DMS153 (cell line): ENCODE results near the gene SLC38A6.
A peak's percentile ranks its signal among the peaks of the same experiment; 100 is the strongest.

Source experiments
- DNase-seq: peaks from one replicate; lab custom pipeline; 2025; lab: John Stamatoyannopoulos, UW

Gene SLC38A6

DNA sequence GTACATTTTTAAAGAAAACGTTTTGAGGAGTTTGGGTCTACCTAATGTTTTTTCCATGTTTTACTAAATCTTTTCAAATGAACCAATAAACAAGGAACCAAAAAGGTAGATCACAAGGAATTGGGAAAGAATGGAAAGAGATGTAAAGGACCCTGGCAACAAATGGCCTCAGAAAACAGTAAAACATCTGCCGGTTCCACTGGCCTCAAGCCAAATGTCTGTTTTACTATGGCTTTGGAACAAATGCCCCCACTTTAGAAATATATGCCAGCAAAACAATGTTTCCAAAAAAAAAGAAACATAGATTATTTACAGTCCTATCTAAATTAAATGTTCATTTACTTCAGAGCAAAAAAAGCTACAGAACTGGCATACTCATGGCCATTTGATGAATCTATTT, 3.2 kb upstream of the SLC38A6 start:
- no peak for DNase-seq

DNA sequence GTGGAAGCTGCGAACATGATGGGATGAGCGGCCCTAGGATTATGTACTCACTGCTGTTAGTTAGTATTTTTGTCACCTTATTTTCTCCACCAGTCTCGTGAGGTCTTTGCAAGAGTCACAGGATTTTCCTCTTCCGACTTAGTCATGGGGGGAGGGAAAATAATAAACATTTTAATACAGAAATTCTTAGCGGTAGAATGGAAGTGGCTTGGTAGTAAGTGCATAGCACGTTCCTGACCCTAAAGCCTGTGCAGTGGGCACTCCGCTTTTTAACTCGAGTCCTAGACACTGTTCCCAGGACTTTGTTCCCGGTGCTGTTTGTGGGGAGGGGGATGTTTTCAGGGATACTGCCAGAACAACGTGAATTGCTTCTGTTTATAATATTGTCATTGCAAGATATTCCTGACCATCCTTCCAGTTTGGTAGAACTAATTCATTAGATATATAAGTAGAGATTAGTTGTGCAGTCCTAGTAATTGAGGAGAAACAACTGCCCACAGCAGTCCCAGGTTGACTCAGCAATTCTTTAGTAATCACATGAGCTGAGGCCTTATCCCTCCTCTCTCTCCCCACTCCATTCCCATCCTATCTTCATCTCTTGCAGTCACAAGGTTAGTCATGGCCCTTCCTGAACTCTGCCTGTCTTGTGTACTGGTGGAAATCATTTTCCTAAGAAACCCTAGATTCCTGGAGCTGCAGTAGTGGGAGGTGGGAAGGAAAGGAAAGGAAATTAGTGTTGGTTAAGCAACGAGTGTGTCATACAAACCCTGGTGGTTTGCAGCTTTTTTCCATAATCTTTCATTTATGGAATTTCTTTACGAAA, 799 bp downstream of the SLC38A6 start:
- no peak for DNase-seq

DNA sequence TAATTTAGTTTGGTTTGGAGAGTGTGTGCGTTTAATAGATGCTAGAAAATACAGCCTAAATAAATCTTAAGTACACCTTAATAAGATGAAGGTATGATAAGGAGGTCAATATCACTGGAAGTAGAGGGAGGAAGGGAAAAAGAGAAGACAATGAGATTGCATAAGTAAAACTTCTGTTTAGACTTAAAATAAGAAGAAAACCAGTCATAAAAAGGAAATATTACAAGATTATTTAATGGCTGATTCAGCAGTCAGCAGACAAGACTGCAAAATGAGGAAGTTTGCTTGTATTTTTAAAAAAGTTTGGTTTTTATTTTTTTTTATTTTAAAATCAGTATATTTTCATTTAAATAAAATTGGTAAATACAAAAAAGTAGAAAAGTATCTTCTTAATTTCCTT, 3.2 kb downstream of the SLC38A6 start:
- DNase-seq, result no peak

DNA sequence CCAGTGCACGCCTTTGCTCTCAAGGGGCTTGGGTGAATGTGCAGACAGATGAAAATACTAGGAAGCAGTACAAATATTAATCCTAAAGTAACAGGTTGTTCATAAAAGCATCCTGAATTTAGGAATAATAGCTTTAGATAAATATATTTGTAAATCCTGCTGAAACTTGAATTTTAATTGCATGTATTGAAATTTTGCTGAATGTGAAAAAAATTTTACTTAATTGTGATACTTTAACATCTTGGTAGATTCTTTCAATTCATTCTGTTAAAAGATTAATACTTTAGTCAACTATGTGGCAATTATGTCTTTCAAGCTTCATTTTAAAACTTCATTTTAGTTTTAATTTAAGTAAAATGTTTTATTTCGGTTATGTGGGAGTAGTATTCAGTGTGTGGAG, 5.5 kb downstream of the SLC38A6 start:
- DNase-seq, result no peak

DNA sequence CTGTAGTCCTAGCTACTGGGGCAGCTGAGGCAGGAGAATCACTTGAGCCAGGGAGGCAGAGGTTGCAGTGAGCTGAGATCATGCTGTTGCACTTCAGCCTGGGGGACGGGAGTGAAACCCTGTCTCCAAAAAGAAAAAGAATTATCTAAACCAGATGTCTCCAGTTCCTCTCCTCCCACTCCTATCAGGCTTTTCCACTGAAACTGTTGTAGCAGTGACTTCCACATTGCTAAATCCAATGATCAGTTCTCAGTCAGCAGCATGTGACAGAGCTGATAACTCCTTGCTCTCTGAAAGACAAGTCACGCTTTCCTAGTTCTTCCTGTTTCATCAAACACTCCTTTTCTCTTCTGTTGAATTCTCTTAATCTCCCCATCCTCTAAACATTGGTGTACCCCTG, 8.6 kb downstream of the SLC38A6 start:
- DNase-seq, result no peak

GRCh38 chr14:60998617-60999016, 17.6 kb downstream of the SLC38A6 start:
- DNase-seq, result no peak

DNA sequence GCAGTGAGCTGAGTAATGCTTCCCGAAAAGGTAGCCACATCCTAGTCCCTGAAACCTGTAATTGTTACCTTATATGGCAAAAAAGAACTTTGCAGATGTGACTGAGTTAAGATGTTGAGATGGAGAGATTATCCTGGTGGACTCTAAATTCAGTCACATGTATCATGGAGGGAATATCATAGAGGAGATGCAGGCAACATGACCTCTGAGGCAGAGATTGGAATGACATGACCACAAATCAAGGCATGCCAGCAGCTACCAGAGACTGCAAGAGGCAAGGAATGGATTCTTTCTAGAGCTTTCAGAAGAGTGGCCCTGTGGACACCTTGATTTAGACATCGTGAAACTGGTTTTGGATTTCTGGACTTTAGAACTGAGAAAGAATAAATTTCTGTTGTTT, 18.5 kb downstream of the SLC38A6 start:
- DNase-seq, result no peak

DNA sequence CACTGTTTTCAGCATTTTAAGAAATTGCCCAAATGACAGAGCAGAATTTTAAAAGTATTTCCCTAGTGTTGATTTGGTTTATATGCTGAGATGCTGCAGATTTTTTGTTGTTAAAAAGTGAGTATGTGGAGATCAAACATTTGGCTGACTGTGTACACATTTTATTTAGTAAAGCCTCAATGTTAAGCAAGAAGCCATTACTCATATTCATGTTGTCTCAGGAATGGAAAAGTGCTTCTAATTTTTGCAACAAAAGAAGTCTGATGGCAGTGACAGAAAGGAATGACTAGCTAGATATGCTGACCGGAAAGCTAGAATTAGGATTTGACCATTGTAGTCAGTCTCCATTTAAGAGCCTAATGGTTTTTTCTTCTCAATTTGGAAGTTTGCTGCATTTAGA, 22.5 kb downstream of the SLC38A6 start:
- no peak for DNase-seq

GRCh38 chr14:61019537-61019936, 38.5 kb downstream of the SLC38A6 start:
- no peak for DNase-seq

GRCh38 chr14:61025251-61026223, 44.5 kb downstream of the SLC38A6 start:
- peak; percentile 30 for DNase-seq

DNA sequence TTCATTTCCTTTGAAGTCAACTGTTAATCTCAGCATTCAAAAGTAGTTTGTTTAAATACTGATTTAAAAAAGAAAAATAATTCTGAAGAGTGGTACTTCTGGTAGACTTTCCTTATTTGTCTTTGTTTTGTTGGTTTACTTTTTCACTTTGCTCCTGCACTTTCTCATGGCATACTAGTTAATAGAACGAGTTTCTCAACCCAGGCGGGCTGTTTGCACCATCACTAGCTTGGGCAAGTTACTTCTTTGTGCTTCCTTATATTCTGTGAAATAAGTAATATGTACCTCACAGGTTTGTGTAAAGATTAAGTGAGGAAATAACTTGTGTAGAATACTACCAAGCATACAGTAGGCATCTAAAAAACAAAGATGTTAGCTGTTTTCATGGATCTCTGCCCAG, 45.5 kb downstream of the SLC38A6 start:
- no peak for DNase-seq

DNA sequence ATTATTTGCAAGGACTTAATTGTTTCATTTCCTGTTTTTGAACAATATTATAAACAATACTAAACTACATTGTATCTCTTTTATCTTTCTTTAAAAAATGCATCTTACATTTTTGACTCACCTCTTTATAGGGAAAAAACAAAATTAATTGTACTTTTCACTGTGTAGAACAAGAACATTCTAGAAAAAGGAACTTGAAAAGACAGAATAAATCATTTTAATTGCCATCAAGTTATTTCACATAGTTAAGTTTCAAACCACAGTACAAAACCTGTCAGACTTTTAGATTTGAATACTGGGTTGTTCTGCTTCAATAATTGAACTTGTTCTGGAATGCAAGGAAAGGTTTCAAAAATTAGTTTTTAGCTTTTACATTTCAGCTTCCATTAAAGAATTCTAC, 50.0 kb downstream of the SLC38A6 start:
- DNase-seq, result no peak

DNA sequence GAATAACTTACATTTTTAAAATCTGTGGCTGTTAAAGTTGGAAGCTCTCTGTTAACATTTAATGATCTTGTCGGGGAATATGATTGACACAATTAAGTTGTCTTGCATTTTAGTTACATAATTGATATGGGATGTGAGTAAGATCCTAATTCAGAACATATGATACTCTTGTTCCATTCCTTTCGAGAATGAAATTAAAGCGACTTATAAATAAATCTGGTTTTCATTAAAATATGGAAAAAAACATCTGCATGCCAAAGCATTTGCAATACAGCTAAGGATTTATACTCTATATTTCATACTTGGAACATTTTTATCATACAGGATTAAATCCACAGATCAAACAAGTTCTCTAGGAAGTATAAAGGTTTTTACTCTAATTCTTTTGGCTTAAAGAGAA, 52.0 kb downstream of the SLC38A6 start:
- DNase-seq, result no peak

DNA sequence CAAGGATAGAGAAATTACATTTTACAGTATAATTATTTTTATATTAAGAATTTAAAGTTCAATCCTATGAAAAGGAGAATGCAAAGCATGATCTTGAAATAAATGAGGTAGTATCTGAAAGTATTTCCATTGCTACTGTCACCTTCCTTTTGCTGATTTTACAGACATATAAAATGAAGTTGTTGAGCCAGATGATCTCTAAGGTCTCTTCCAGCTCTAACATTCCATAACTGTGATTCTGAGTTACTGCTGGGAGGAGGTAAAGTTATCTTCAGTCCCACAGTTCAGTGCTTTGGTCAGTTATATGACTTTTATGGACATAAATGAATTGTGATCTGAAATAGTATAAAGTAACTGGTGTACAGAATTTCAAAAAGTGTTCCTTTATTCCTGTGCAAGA, 52.8 kb downstream of the SLC38A6 start:
- DNase-seq, result no peak

DNA sequence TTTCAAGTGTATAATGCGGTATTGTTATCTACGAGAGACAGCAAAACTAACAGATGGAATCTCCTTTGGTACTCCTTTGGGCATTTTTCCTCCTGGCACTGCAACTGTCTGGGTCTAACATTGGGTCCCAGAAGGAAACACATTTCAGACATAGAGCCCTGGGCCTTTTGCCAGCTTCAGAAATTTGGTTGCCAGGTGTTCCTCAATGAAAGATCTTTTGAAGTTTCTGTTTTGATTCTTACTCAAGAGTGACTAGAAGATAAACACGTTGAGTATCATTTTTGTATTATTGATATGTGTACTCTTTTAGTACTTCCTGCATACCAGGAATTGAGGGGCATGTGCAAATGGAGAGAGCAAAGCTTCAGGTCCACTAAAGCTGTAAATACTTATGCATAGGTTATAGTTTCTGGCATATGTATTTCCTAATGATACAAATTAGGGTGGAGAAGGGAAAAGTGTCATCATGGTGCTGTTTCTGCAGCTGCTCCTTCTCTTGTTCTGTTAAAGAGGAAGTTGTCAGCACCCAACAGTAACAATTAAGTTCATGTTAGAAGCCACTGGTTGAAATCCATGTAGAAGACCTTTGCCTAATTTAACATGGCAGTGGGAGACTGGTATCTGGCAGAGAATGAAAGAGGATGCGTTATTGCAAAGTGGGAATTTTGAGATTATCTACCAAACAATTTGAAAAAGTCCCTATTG, 53.5 kb downstream of the SLC38A6 start:
- peak; percentile 74 for DNase-seq

DNA sequence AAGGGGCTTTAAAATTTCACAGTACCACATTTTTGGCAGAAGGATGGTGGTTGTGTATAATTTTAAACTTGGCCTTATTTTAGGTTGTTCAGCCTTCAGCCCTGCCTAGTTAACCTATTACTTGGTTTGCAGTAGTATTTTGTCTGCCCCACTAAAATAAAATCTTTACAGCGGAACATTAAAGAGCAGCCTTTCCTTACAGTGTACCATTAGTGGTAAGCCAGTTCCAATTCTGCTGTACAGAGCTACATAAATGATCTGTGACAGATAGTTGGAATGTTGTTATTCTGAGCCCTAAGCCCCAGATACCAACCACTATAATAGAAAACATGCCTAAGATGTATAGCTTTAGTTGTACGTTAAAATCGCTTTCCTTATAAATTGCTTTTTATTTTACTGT, 56.2 kb downstream of the SLC38A6 start:
- no peak for DNase-seq

DNA sequence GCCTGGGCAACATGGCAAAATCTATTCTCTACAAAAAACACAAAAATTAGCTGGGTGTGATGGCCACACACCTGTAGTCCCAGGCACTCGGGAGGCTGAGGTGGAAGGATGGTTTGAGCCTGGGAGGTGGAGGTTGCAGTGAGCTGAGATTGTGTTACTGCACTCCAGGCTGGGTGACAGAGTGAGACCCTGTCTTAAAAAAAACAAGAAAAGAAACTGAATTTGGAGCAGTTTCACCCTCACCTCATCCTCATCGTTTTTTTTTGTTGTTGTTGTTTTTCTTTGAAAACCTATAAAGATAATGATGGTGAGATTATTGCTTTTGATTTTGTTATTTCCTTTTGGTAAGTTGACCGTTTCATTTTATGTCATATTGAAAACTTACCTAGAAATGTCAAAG, 60.7 kb downstream of the SLC38A6 start:
- no peak for DNase-seq

GRCh38 chr14:61042220-61042619, 61.2 kb downstream of the SLC38A6 start:
- peak; percentile 79 for DNase-seq

DNA sequence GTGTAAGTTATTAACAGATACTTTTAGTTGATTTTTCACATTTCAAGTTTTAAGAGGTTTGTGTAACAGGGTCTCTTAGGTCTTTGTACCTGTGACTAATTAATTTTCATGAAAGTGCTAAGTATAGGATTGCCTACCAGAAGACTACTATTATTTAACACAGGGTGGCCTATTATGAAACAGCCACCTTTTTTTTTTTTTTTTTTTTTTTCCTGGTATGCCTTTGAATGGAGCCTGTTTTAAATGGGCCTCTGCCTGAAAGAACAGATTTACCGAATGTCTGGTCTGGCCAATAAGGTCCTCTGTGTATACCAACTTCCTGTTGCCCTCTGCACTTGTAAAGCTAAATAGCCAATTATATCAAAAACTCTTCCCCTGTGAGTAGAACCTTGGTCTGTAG, 62.5 kb downstream of the SLC38A6 start:
- no peak for DNase-seq

DNA sequence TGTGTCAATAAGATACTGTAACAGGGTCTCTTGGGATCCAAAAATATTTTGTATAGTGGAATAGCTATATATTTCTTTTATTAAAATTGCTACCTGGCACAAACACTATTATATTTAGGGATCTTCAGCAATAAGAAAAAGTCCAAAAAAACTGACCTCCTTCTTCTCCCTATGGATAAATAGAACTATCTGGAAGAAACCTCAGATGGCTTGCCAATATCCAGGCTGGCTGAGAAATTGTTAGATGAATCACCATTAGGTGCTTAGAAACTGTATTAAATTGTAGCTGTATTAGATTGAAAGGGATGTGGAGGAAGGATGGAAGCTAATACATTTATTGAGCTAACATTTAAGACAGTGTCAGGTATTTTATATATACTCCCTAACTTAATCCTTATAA, 66.0 kb downstream of the SLC38A6 start:
- no peak for DNase-seq

GRCh38 chr14:61048640-61049039, 67.6 kb downstream of the SLC38A6 start:
- DNase-seq, result no peak

DNA sequence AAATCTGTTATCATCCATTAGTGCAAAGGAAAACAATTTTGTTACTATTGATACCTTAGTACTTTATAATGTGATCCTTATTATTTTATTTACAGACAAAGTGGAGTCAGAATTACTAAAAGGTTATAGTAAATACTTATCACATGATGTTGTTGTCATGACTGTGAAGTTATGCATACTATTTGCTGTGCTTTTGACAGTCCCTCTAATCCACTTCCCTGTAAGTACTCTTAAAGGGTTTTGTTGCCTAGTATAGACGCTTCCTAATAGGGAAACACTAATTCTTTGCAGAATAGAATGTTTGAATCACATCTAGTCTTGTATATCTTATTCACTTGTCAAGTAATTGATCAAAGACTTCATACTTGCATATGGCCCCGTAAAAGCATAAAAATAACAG, 69.4 kb downstream of the SLC38A6 start:
- DNase-seq, result no peak

DNA sequence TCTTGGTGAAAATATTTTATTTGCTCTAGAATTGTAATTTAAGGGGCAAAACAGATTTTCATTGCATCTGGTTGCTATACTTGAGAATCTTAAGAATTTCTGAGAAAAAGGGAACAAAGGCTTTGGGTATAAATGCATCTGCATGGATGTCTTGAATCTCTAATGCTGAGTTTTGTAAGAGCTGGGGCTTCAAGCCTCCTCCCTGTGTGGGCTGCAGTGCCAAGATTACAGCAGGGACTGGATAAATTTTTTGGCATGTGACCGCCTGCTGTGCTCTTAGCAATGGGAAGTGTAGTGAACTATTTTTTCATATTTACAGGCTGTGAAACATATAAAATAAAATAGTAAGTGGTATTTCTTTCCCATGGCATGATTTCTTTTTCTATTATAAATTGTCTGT, 70.0 kb downstream of the SLC38A6 start:
- no peak for DNase-seq
